Fibroblast of pulmonary artery (primary cell): ENCODE data around the gene SAAL1.
"Not testable (repeated sequence)": the region's sequence is repeated elsewhere in the genome, so short reads cannot be mapped to it uniquely, and the experiment has no call there.

ENCODE experiments used
- DNase-seq: peaks from one replicate; pipeline ENCODE4 v3.0.0-alpha.2; 2010; ENCODE audit warnings: low read depth
- H3K4me3 ChIP-seq: replicated peaks from 2 replicates; pipeline ENCODE4 v1.5.1; 2011; ENCODE audit warnings: low read depth, mild to moderate bottlenecking, control low read depth, low read length, moderate library complexity
- TF ChIP-seq, protein P1 (sequence below): IDR thresholded peaks from 2 replicates; pipeline ENCODE4 v1.5.1; 2011; ENCODE audit warnings: mild to moderate bottlenecking, control low read depth, low read length, inconsistent platforms; ENCODE audit errors: missing control alignments

SAAL1 gene

GRCh38 chr11:18137186-18137800, 31.4 kb upstream of the SAAL1 start:
- no peak overlapping the region for H3K4me3 ChIP-seq
- TF ChIP-seq, protein P1, sequence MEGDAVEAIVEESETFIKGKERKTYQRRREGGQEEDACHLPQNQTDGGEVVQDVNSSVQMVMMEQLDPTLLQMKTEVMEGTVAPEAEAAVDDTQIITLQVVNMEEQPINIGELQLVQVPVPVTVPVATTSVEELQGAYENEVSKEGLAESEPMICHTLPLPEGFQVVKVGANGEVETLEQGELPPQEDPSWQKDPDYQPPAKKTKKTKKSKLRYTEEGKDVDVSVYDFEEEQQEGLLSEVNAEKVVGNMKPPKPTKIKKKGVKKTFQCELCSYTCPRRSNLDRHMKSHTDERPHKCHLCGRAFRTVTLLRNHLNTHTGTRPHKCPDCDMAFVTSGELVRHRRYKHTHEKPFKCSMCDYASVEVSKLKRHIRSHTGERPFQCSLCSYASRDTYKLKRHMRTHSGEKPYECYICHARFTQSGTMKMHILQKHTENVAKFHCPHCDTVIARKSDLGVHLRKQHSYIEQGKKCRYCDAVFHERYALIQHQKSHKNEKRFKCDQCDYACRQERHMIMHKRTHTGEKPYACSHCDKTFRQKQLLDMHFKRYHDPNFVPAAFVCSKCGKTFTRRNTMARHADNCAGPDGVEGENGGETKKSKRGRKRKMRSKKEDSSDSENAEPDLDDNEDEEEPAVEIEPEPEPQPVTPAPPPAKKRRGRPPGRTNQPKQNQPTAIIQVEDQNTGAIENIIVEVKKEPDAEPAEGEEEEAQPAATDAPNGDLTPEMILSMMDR: no peak
- DNase-seq: no peak

GRCh38 chr11:18135308-18135707, 29.4 kb upstream of the SAAL1 start:
- DNase-seq: no peak
- TF ChIP-seq, protein P1: no peak
- H3K4me3 ChIP-seq: no peak overlapping the region

- H3K4me3 ChIP-seq: no peak within 1 kb of the TSS
- TF ChIP-seq, protein P1: no peak
These were observed 26.5 kb upstream of the SAAL1 start, which contains the start of gene MRGPRX3 for GRCh38 chr11:18132341-18132740. Gene MRGPRX3 (plus strand): TSS chr11:18132571. CDS start chr11:18137203, 4,632 bp downstream.

DNA sequence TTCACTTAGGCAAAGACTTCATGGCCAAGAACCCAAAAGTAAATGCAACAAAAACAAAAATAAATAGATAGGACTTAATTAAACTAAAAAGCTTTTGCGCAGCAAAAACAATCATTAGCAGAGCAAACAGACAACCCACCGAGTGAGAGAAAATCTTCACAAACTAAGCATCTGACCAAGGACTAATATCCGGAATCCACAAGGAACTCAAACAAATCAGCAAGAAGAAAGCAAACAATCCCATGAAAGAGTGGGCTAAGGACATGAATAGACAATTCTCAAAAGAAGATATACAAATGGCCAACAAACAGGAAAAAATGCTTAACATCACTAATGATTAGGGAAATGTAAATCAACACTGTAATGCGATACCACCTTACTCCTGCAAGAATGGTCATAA, 25.2 kb upstream of the SAAL1 start:
- H3K4me3 ChIP-seq, DNase-seq: not testable (repeated sequence)

More at GRCh38 chr11:18132341-18132740, 26.5 kb upstream of the SAAL1 start, which contains the start of gene MRGPRX3:
- DNase-seq: peak; percentile 11

DNA sequence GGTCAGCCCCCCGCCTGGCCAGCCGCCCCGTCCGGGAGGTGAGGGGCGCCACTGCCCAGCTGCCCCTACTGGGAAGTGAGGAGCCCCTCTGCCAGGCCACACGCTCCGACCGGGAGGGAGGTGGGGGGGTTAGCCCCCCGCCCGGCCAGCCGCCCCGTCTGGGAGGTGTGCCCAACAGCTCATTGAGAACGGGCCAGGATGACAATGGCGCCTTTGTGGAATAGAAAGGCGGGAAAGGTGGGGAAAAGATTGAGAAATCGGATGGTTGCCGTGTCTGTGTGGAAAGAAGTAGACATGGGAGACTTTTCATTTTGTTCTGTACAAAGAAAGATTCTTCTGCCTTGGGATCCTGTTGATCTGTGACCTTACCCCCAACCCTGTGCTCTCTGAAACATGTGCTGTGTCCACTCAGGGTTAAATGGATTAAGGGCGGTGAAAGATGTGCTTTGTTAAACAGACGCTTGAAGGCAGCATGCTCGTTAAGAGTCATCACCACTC, 15.5 kb upstream of the SAAL1 start:
- DNase-seq, H3K4me3 ChIP-seq: not testable (repeated sequence)

DNA sequence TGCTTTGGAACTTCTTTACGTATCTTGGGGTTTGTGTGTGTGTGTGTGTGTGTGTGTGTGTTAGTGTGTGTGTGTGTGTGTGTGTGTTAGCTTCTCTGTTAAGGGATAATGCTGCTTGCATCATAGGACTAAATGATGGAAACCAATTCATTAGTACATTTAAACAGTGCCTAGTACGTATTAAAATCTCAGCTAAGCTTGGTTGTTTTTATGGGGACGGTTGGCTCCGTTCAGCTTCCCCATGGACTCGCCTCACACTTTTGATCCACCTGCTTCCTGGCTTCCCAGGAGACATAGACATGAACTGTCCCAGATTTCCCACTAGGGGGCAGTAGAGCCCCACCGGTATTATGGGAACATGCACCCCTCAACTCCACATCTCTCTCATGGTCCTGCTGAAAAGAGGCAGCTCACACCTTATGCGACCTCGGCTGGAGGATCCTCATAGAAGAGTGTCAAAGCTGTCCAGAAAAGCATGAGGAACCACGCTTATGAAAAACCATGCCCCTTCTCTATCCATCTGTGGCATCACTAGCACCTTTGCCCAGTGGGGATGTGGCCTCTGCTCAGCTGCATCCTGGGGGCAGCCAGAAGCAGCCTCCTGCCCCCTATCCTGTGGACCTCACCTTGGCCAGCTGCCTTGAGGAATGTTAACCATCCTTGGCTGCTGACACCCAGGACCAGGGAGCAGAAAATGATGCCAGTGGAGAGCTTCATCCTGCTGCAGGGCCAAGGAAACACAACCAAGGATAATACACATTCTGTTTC, 9.7 kb upstream of the SAAL1 start:
- TF ChIP-seq, protein P1: peak; percentile 87
- no peak overlapping the region for H3K4me3 ChIP-seq
- DNase-seq: peak; percentile 63

- no peak for DNase-seq
- TF ChIP-seq, protein P1: no peak
- H3K4me3 ChIP-seq: no peak overlapping the region
These were observed 5.1 kb upstream of the SAAL1 start for GRCh38 chr11:18111005-18111404.
